UCSD-AML1 (cell line): ENCODE data around the gene UBE2L3.
"Not testable (repeated sequence)": the region's sequence is repeated elsewhere in the genome, so short reads cannot be mapped to it uniquely, and the experiment has no call there.

Experiments used
- DNase-seq: peaks from one replicate; lab custom pipeline; 2025; ENCODE audit not compliant: unreplicated experiment; lab: John Stamatoyannopoulos, UW

The UBE2L3 gene

GRCh38 chr22:21567456-21568346 is at the start of gene UBE2L3:
Gene UBE2L3, plus strand, starts transcription at chr22:21567714. Its CDS starts 31 bp downstream, at chr22:21567745.
- peak; percentile 82 for DNase-seq

DNA sequence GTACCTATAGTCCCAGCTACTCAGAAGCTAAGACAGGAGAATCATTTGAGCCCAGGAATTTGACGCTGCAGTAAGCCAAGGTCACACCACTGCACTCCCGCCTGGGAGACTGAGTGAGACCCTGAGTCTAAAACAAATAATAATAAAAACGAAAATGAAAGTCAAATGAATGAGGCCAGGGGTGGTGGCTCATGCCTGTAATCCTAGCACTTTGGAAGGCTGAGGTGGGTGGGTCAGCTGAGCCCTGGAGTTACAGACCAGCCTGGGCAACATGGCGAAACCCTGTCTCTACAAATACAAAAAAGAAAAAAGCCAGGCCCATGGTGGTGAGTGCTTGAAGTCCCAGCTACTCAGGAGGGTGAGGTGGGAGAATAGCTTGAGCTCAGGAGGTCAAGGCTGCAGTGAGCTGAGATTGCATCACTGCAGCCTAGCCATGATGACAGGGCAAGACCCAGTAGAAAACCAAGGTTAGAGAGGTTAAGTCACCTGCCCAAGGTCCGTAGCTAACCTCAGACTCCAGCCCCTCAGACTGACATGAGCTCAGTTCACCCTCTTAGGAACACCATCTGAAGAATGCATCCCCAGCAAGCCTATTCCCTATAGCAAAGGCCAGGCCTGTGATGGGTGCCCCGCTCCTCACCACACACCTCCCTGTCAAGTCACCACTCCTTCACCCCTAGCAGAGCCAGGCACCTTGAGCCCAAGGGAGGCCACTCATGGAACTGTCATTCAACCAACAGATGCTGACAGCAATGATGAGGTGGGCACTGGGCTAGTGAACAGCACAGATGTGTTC is 40.6 kb upstream of the UBE2L3 start:
- not testable (repeated sequence) for DNase-seq

DNA sequence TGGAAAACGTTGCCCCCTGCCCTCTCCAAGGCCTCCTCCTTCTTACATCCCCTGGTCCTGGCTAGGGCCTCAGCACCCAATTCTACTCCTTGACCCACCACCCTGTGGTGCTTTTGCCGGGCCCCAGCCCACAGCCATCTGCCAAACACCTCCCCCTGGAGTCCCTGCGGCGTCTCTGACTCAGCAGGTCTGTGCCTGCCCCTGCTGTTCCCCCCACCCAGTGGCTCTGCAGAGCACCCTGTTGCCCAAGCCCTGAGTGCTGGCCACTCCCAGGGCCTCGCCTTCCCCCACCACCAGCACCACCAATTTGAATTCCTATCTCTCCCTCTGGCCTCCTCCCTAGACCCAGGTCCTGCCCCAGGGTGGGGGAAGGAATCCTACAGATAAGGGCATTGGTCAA is 36.0 kb upstream of the UBE2L3 start:
- DNase-seq, result not testable (repeated sequence)

DNA sequence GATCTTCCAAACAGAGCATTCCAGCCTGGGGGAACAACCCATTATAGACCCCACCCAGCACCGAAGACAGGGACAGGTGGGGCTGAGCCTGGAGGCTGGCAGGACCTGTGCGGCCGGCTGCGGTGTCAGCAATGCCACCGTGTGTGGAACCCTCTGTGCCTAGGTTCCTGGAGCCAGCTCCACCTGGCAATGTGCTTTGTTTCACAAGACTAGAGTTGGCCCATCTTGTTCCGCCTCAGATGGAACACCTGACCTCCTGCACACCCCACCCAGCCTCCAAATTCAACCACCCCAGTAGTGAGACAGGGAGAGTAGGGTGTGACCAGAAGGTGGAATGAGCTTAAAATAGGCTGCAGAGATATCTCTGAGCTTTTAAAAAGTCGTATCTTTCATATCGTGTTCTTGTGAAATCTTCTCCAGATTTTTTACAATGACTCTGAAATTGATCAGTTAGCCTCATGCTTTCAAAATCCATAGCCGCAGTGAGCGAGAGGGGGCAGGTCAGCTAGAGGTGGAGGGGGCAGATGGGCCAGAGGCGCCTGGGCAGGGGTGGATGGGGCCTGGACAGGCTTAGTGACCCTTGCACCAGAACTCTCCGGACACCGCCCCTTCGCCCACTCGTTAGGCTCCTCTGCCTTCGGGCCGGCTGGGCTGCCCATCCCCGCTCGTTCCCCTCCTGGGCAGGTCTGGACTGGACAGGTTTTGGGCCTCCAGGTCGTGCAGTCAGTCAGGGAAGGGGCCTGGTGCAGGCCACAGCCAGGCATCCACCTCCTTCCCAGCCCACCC is 34.5 kb upstream of the UBE2L3 start:
- not testable (repeated sequence) for DNase-seq

- DNase-seq, result not testable (repeated sequence)
These were observed 27.7 kb upstream of the UBE2L3 start for GRCh38 chr22:21539862-21540261.

GRCh38 chr22:21544432-21545322 is 22.8 kb upstream of the UBE2L3 start:
- not testable (repeated sequence) for DNase-seq

DNA sequence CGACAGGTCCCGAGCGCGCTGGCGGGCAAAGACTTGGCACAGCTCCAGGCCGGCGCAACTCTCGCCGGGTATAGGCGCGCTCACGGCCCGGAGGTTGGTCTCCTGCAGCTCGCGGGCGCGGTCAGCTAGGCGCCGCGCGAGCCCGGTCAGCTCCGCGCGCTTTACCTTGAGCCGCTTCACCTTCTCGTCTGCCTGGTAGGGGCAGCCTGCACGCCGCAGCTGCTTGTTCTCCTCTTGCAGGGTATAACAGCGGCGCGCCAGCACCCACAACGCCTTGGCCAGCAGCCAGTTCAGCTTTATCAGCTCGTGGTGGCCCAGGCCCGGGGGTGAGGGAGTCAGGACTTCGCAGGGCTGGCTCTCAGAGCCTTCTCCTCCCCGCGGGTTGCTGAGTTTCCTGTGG is 18.0 kb upstream of the UBE2L3 start:
- DNase-seq, result not testable (repeated sequence)

- not testable (repeated sequence) for DNase-seq
These were observed 17.4 kb upstream of the UBE2L3 start for GRCh38 chr22:21550008-21550677.

DNA sequence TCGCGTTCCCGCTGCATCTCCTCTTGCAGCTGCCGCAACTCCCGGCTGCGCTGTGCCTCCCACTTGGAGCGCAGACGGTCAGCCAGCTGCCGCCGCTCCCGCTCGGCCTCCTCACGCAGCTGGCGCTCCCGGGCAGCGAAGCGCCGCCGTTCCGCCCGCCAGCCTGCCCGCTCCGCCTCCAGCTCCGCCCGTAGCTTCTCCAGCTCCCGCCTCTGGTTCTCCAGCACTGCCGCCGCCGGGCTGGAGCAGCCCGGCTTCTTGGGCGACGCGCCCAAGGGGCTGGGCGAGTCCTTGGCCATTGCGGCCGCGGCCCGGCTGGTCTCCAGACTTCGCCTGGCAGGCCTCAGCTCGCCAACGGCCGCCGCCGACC is 16.9 kb upstream of the UBE2L3 start:
- DNase-seq, result not testable (repeated sequence)

GRCh38 chr22:21551361-21551760 is 16.2 kb upstream of the UBE2L3 start, which contains the start of gene RIMBP3C:
Gene RIMBP3C, minus strand, starts transcription at chr22:21551461. Its CDS starts 485 bp downstream, at chr22:21550976.
- not testable (repeated sequence) for DNase-seq

DNA sequence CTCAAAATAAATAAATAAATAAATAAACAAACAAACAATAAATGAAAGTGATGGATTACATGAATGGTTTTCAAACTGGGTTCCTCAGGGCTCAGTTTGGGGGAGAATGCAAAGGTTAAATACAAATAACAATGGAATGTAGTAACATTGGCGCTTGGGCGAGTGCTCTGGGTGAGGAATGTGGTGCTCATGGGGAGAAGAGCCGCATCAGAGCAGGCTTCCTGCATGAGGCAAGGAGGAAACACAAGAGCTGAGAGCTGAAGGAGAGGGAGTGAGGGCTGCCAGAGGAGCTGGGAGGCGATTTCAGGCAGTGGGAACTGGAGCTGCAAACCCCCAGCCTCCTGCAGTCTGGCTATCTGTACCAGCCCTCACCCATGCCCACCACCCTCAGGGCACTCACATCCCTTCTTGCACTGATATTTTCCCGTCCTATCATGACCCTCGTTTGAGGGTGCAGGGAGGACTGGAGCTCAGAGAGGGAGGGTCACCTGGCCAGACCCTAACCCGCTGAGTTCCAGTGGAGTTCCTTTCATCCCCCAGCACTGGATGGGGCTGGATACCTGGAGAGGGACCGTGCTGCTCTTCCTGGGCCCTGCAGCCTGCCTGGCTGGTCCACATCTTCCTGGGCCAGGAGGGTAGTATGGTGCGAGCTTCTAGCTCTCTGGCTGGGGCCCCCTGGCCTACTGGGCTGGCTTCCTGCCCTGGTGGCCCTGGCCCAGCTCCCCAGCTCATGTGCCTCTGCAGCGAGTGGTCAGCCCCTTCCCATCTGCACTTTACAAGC is 8.0 kb upstream of the UBE2L3 start:
- DNase-seq, result not testable (repeated sequence)

DNA sequence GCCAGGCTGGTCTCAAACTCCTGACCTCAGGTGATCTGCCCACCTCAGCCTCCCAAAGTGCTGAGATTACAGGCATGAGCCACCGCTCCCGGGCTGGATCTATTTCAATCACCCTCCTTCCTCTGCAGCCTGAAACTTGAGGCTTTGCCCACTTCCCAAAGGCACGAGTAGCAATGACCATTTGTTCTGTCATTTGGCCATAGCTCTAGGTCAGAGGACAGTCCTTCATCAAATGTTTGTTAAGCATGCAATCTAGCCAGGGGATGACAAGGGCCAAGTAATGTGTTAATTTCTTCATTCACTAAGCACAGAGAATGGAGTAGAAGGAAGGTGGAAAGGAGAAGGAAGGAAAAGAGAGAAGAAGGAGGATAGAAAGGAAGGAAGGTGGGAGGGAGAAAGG is 6.9 kb upstream of the UBE2L3 start:
- DNase-seq, result not testable (repeated sequence)

DNA sequence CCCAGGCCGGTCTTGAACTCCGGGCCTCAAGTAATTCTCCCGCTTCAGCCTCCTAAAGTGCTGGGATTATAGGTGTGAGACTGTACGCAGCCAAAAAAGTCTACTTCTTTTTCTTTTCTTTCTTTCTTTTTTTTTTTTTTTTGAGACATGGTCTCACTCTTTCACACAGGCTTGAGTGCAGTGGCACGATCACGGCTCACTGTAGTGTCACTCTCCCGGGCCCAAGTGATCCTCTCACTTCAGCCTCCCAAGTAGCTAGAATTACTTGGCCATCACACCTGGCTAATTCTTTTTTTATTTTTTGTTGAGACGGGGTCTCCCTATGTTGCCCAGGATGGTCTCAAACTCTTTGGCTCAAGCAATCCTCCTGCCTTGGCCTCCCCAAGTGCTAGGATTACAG is 3.6 kb upstream of the UBE2L3 start:
- no peak for DNase-seq

DNA sequence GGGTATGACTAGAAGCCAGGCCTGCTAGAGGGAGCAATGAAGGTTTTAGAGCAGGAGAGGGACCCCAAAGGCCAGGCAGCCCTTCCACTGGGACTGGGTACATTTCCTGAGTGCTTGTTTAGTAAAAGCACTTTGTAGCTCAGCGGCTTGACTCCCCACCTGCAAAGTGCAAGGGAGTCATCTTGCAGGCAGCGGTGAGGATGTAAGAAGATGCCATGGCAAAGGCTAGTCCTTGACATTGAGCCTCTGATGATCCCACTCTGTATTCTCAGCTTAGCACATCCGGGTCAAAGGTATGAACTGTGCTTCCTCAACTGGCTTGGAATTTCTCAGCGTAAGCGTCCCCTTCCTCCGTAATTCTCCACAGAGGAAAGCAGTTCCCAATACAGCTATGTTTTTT is 3.1 kb upstream of the UBE2L3 start:
- no peak for DNase-seq

- DNase-seq, result peak; percentile 49
These were observed 997 bp downstream of the UBE2L3 start for GRCh38 chr22:21568347-21569075.

DNA sequence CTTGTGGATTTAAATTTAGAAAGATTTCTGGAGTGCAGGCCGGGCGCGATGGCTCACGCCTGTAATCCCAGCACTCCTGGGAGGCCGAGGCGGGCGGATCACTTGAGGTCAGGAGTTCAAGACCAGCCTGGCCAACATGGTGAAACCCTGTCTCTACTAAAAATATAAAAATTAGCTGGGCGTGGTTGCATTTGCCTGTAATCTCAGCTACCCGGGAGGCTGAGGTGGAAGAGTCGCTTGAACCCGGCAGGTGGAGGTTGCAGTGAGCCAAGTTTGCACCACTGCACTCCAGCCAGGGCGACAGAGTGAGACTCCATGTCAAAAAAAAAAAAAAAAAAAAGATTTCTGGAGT is 1.5 kb downstream of the UBE2L3 start:
- not testable (repeated sequence) for DNase-seq

GRCh38 chr22:21569459-21570170 is 2.1 kb downstream of the UBE2L3 start:
- peak; percentile 37 for DNase-seq
